HG03280 (cell line): Measurements from ENCODE around the gene ID4.

ENCODE experiments used
- ATAC-seq: cut with Tn5 transposase; IDR thresholded peaks from one replicate; pipeline ENCODE4 v1.9.1; 2021; ENCODE audit warnings: mild to moderate bottlenecking, moderate library complexity; ENCODE audit not compliant: unreplicated experiment

The ID4 gene

DNA sequence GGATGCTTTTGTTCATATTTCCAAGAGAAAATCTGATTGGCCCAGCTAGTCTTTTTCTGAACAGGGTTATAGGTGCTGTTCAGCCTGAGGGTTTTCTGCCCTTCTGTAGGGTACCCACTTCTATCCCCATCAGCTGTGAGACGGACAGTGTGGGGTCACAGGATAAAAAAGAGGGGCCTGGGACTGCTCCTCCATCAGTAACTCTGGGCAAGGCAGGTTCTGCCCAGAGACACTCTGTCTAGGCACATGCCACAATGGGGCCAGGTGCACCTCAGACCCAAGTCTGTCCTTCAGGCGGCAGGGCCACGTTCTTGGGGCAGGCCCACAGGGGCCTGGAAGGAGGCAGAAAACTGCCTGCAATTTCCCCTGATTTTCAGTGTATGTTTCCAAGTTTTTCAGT lies 20.0 kb downstream of the ID4 start:
- no peak for ATAC-seq

DNA sequence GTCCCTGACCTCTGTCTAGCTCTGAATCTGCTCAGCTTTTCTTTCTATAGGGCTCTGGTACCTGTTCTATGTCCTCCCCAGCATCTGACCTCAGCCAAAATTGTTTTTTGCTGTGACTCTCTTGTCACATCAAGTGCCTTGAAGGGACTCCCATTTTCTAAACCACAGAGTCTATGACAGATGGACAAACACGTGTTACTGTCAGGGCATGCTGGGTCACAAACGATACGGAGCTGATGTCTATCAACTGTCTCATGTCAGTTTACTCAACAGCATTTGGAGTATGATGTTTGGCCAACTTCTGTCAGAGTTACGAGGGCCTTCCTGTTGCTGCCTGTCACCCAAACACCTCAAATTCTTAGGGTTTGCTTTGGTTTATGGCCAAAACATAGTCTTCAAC lies 20.5 kb downstream of the ID4 start:
- ATAC-seq = no peak

- ATAC-seq = no peak
Measured at GRCh38 chr6:19860235-19860877, 23.2 kb downstream of the ID4 start.

- no peak for ATAC-seq
Measured at GRCh38 chr6:19864285-19864684, 27.1 kb downstream of the ID4 start.

DNA sequence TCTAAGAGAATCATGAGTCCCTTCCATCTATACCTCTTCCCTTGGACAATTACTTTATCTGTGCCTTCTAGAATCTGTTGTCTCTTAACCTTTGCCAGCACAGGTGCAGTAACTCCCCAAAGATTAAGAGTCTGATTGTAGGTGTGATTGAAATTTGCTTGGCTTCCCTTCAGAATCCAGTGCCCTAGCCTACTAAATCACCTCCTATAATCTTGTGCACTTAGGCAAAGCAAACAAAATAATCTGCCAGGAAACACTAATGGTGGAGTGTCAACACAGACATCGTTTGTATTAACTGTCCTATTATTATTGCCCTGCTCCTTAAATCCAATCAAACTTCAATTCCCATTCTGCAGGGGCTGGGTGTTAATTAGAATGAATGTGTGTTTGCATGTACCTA lies 28.0 kb downstream of the ID4 start:
- ATAC-seq = no peak

DNA sequence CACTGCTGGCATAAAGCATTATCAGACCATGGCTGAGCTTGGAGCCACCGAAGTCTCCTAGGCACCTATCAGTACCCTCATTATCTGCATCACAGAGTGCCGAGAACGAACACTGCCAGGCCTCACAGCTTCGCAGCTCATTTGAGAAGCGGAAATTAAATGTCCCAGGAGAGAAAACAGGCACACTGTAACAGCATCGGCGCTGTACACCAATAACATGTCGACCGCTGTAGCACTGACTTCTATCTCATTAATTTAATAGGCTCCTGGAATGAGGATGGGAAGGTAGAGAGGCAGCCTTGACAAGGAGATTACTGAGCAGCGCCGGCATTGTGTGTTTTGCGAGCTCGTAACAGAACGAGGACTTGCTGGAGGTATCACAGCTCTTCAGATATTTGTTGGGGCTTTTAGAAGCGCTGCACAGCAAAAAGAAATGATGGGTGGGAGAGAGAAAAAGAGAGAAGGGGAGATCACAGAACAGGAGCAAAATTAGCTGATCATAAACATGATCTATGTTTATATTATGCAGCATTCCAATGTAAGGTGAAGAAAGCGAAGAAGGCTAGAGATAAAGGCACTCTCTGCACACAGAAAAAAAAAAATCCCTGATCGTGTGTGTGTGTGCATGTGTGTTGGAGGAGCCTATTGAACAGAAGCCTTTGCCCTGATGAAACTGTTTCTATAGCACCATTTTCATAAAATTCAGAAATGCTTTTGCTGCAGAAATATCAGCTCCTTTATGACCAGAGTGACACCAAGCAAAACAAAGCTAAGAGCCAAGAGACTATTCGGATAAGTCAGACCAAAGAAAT lies 29.2 kb downstream of the ID4 start:
- ATAC-seq = no peak

DNA sequence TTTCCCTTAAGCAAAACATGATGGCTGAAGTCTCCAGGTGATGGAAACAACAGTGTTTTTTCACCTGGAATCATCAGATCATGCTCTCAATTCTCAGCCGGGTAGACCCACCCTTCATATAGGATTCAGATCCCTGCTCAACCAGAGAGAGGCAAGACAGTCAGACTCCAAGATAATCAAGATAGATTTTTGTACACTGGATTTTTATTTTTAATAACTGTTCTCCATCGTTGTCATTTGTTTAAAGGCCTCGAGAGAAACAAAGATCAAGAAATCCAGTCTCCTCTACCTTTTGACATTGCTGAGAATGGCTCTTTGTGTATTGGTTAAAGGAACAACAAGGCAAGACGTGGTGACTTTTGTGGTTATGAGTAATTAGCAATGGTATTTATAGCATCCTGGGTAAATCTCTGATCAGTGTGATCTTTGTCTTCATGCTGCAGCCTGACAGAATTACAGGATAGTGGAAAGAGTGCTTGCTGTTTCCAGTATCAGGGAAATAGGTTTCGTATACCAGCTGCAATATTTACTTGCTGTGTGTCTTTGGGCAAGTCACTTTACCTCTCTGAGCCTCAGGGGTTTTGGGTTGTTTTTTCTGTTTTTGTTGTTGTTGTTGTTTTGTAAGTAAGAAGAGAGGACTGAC lies 29.9 kb downstream of the ID4 start:
- ATAC-seq = no peak

DNA sequence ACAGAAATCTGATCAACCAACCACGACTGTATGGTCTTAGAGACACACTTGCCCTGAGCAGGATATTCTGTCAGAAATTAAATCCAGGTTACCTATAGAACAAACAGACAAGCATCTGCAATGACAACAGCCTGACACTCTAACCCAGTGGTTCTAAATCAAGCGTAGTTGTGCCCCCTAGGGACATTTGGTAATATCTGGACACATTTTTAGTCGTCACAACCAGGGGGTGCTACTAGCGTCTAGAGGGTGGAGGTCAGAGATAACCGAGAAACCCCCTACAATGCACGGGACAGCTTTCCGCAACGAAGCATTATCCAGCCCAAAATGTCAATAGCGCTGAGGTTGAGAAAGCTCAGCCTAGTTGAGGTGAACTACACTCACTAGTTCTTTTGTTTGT lies 32.3 kb downstream of the ID4 start:
- ATAC-seq = no peak

- ATAC-seq = no peak
Measured at GRCh38 chr6:19870322-19870721, 33.2 kb downstream of the ID4 start.

GRCh38 chr6:19873031-19873430 lies 35.9 kb downstream of the ID4 start:
- no peak for ATAC-seq

- ATAC-seq = no peak
Measured at GRCh38 chr6:19876672-19877071, 39.5 kb downstream of the ID4 start.

GRCh38 chr6:19879663-19880062 lies 42.5 kb downstream of the ID4 start:
- no peak for ATAC-seq

GRCh38 chr6:19880066-19880465 lies 42.9 kb downstream of the ID4 start:
- no peak for ATAC-seq

- no peak for ATAC-seq
Measured at GRCh38 chr6:19891451-19891850, 54.3 kb downstream of the ID4 start.
